Measurements from ENCODE around the gene PLCB1. TPM values are rescaled to one million over a fixed set of nuclear protein-coding genes. Genes with fewer than 3 reads are reported as not detected.

The PLCB1 gene
- total RNA-seq, 2 donors from 2014 or later = 12.3 to 13.4 TPM

GRCh38 chr20:8854571-8854970, 722.5 kb downstream of the PLCB1 start:
- ATAC-seq (no peak), DNase-seq (ENCODE audit: low spot score) (no peak)
- Mint-ChIP-seq H3K36me3 (no peaks in the 10 kb centered on the region), H3K27ac (no peak overlapping the region), H3K4me1 (ENCODE audit: low read depth in 2 of 2) (peaks cover 0 to 2% of the 10 kb centered on the region in 2 donors), H3K9me3 (no peaks in the 10 kb centered on the region), H3K27me3 (no peaks in the 10 kb centered on the region), H3K4me3 (no peak overlapping the region)

GRCh38 chr20:8855315-8855714, 723.2 kb downstream of the PLCB1 start:
- Mint-ChIP-seq H3K36me3 (no peaks in the 10 kb centered on the region), H3K9me3 (no peaks in the 10 kb centered on the region), H3K27me3 (no peaks in the 10 kb centered on the region), H3K27ac (no peak overlapping the region), H3K4me1 (ENCODE audit: low read depth in 2 of 2) (peaks cover 0 to 2% of the 10 kb centered on the region in 2 donors), H3K4me3 (no peak overlapping the region)
- ATAC-seq = no peak
- no peak for DNase-seq (ENCODE audit: low spot score)

DNA sequence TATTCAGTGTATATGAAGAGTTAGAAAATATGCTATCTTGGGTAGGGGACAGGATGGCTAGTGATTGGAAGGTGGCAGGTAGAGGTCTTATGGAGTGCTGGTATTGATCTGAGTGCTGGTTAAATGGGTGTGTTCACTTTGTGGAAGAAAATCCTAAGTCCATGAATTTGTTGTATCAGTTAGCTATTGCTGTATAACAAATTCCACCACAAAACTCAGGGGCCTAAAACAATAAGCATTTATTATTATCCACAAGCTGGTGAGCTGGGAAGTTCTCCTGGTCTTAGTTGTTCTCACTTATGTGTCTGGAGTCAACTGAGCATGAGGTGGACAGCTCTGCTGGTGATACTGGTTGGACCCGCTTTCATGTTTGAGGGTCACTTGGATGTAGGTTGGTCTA, 724.6 kb downstream of the PLCB1 start:
- Mint-ChIP-seq H3K27me3 (no peaks in the 10 kb centered on the region), H3K9me3 (no peaks in the 10 kb centered on the region), H3K36me3 (no peaks in the 10 kb centered on the region), H3K27ac (no peak overlapping the region), H3K4me1 (ENCODE audit: low read depth in 2 of 2) (no peaks in the 10 kb centered on the region), H3K4me3 (no peak overlapping the region)
- ATAC-seq = no peak
- DNase-seq (ENCODE audit: low spot score) = no peak

DNA sequence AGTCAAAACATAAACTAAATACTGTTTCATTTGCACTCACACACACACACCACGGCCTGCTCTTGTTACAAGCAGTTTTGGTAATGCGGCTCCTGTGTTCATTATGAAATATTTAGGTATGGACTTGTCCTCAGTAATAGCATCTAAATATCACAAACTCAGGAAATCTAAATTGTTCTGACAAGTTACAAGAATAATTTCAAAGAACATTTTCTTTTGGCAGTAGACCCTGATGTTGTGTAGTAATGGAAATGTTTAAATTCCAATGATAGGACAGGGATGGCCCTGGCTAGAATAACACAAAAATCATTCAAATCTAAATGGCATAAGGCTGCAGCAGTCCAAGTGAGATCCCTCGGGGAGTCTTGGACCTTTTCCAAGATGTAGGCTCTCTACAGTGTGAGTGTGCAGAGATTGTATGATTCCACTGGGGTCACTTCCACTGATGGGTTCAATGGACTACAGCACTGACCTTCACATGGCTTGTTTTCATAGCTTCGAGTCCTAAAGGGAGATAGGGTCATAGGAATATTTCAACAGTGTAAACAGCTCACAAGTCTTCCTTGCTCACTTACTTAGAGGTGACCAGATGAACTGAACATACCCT, 726.2 kb downstream of the PLCB1 start:
- H3K27ac Mint-ChIP-seq = no peak overlapping the region
- no peaks in the 10 kb centered on the region for H3K4me1 Mint-ChIP-seq (ENCODE audit: low read depth in 2 of 2)

GRCh38 chr20:8860011-8860495, 728.0 kb downstream of the PLCB1 start:
- Mint-ChIP-seq H3K9me3 (no peaks in the 10 kb centered on the region), H3K27ac (no peak overlapping the region), H3K27me3 (no peaks in the 10 kb centered on the region), H3K36me3 (no peaks in the 10 kb centered on the region), H3K4me1 (ENCODE audit: low read depth in 2 of 2) (no peaks in the 10 kb centered on the region), H3K4me3 (no peak overlapping the region)
- no peak for ATAC-seq
- DNase-seq (ENCODE audit: low spot score) = no peak

More for the DNA sequence above, 726.2 kb downstream of the PLCB1 start:
- no peak overlapping the region for H3K4me3 Mint-ChIP-seq
- no peaks in the 10 kb centered on the region for H3K9me3 Mint-ChIP-seq
- DNase-seq (ENCODE audit: low spot score) (no peak), ATAC-seq (no peak)
- H3K36me3 Mint-ChIP-seq = no peaks in the 10 kb centered on the region
- H3K27me3 Mint-ChIP-seq = no peaks in the 10 kb centered on the region

- no peaks in the 10 kb centered on the region for H3K9me3 Mint-ChIP-seq
- no peak for ATAC-seq
- no peaks in the 10 kb centered on the region for H3K4me1 Mint-ChIP-seq (ENCODE audit: low read depth in 2 of 2)
- no peak overlapping the region for H3K4me3 Mint-ChIP-seq
- no peak overlapping the region for H3K27ac Mint-ChIP-seq
- no peaks in the 10 kb centered on the region for H3K27me3 Mint-ChIP-seq
- no peaks in the 10 kb centered on the region for H3K36me3 Mint-ChIP-seq
- DNase-seq (ENCODE audit: low spot score) = no peak
These were observed 730.0 kb downstream of the PLCB1 start for GRCh38 chr20:8862092-8862491.

GRCh38 chr20:8865636-8866035, 733.6 kb downstream of the PLCB1 start:
- no peak for ATAC-seq
- no peaks in the 10 kb centered on the region for H3K27me3 Mint-ChIP-seq
- no peaks in the 10 kb centered on the region for H3K36me3 Mint-ChIP-seq
- H3K27ac Mint-ChIP-seq = no peak overlapping the region
- H3K4me1 Mint-ChIP-seq (ENCODE audit: low read depth in 2 of 2) = peaks cover 0 to 2% of the 10 kb centered on the region in 2 donors
- H3K9me3 Mint-ChIP-seq = no peaks in the 10 kb centered on the region
- DNase-seq (ENCODE audit: low spot score) = no peak
- no peak overlapping the region for H3K4me3 Mint-ChIP-seq

DNA sequence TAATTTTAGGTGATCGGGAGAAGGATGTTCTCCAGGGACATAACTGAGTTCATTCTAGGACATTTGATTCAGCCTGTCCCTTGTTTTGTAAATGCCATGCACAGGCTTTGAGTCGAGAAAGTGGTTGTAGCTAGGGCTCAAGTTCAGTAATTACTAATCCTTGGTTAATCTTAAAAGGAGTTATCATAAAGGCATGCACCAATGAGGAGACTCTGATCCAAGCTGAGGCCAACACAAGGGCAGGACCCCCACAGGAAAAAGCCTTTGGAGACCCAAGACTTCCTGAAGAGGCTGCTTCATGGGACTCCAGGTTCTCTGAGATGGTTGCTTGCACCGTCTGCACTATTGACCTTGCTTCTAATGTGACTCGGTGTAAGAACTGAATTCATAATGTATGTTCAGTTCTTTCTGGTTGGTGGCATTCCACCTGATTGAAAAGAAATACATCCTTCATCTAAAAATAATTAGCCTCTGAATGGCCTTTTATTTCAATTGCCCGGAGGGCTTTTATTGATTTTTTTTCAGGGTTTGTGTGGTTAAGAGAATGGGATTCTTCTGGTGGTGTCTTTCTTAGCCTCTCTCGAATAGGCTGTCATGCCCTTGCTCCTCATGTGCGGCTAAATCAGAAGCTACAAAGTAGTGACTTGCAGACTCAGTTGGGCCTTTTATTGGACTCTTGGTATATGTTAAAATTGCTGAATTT, 735.1 kb downstream of the PLCB1 start:
- Mint-ChIP-seq H3K4me3 (no peak overlapping the region), H3K27me3 (no peaks in the 10 kb centered on the region)
- DNase-seq (ENCODE audit: low spot score) = no peak

GRCh38 chr20:8870652-8871051, 738.6 kb downstream of the PLCB1 start:
- Mint-ChIP-seq H3K9me3 (no peaks in the 10 kb centered on the region), H3K27ac (no peak overlapping the region), H3K4me3 (no peak overlapping the region), H3K27me3 (no peaks in the 10 kb centered on the region), H3K4me1 (ENCODE audit: low read depth in 2 of 2) (peaks cover 0 to 2% of the 10 kb centered on the region in 2 donors), H3K36me3 (no peaks in the 10 kb centered on the region)
- ATAC-seq (no peak), DNase-seq (ENCODE audit: low spot score) (no peak)

More for the DNA sequence above, 735.1 kb downstream of the PLCB1 start:
- H3K4me1 Mint-ChIP-seq (ENCODE audit: low read depth in 2 of 2) = peaks cover 0 to 2% of the 10 kb centered on the region in 2 donors
- no peak for ATAC-seq
- no peaks in the 10 kb centered on the region for H3K36me3 Mint-ChIP-seq
- H3K9me3 Mint-ChIP-seq = no peaks in the 10 kb centered on the region
- H3K27ac Mint-ChIP-seq = no peak overlapping the region

GRCh38 chr20:8874437-8874836, 742.4 kb downstream of the PLCB1 start:
- ATAC-seq = no peak
- Mint-ChIP-seq H3K9me3 (no peaks in the 10 kb centered on the region), H3K36me3 (no peaks in the 10 kb centered on the region), H3K27ac (no peak overlapping the region), H3K4me1 (ENCODE audit: low read depth in 2 of 2) (peaks cover 0 to 2% of the 10 kb centered on the region in 2 donors), H3K4me3 (no peak overlapping the region), H3K27me3 (no peaks in the 10 kb centered on the region)
- DNase-seq (ENCODE audit: low spot score) = no peak

DNA sequence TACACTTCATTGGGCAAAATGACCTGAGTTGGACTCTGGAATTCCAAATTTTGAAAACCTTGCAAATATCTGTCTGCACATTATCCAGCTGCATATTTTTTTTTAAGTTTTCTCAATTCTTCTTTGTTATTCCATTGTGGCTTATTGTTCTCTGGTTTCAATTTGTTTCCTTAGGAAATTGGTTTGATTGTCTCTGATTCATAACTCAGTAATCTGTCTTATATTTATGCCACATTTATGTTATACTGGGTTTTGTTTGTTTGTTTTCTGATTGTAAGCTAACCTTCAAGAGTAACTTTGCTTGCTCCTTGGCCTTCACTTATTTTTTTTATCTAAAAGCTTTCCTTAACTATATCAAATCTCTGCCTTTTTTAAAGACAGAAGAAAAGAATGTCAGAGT, 743.5 kb downstream of the PLCB1 start:
- H3K4me3 Mint-ChIP-seq = no peak overlapping the region
- H3K27ac Mint-ChIP-seq = no peak overlapping the region
- no peaks in the 10 kb centered on the region for H3K9me3 Mint-ChIP-seq
- DNase-seq (ENCODE audit: low spot score) (no peak), ATAC-seq (no peak)
- no peaks in the 10 kb centered on the region for H3K27me3 Mint-ChIP-seq
- no peaks in the 10 kb centered on the region for H3K4me1 Mint-ChIP-seq (ENCODE audit: low read depth in 2 of 2)
- no peaks in the 10 kb centered on the region for H3K36me3 Mint-ChIP-seq

- Mint-ChIP-seq H3K36me3 (no peaks in the 10 kb centered on the region), H3K4me1 (ENCODE audit: low read depth in 2 of 2) (no peaks in the 10 kb centered on the region), H3K9me3 (no peaks in the 10 kb centered on the region), H3K27ac (no peak overlapping the region), H3K27me3 (no peaks in the 10 kb centered on the region), H3K4me3 (no peak overlapping the region)
- no peak for DNase-seq (ENCODE audit: low spot score)
- ATAC-seq = no peak
These were observed 744.3 kb downstream of the PLCB1 start for GRCh38 chr20:8876366-8876765.

GRCh38 chr20:8877294-8877693, 745.2 kb downstream of the PLCB1 start:
- Mint-ChIP-seq H3K27me3 (no peaks in the 10 kb centered on the region), H3K36me3 (no peaks in the 10 kb centered on the region), H3K27ac (no peak overlapping the region), H3K9me3 (no peaks in the 10 kb centered on the region), H3K4me1 (ENCODE audit: low read depth in 2 of 2) (no peaks in the 10 kb centered on the region), H3K4me3 (no peak overlapping the region)
- DNase-seq (ENCODE audit: low spot score) (no peak), ATAC-seq (no peak)

GRCh38 chr20:8879669-8880068, 747.6 kb downstream of the PLCB1 start:
- Mint-ChIP-seq H3K36me3 (no peaks in the 10 kb centered on the region), H3K27me3 (no peaks in the 10 kb centered on the region), H3K4me3 (no peak overlapping the region), H3K4me1 (ENCODE audit: low read depth in 2 of 2) (no peaks in the 10 kb centered on the region), H3K9me3 (no peaks in the 10 kb centered on the region), H3K27ac (no peak overlapping the region)
- ATAC-seq = no peak
- DNase-seq (ENCODE audit: low spot score) = no peak

All from natural killer cell treated with Interleukin-12 subunit alpha and Interleukin-12 subunit beta and Interleukin-15 and Interleukin-18, amount 100 ng/mL, for 72 hours (primary cell).